HepG2 (cell line): Measurements from ENCODE around the gene APLF. TPM values are rescaled to one million over a fixed set of nuclear protein-coding genes. Genes with fewer than 3 reads are reported as not detected.

Experiments used
- ATAC-seq: fragments of 200-7000 bp; cut with Tn5 transposase; 3 replicates; pipeline ENCODE4 v1.9.1; 2020; ENCODE audit warnings: mild to moderate bottlenecking, moderate library complexity
- BruUV-seq: library from RNA; stranded (reverse); fragments of 400-500 nt; replicated peaks from 2 replicates; lab custom pipeline; 2021; lab: Mats Ljungman, UMichigan
- CTCF ChIA-PET: fragments of 300-600 bp; formaldehyde crosslinking; extraction: SDS; loops from one replicate; lab custom pipeline; 2021; ENCODE audit warnings: low total read pairs, inconsistent platforms, low intra/inter-chr PET ratio; lab: Yijun Ruan, JAX
- POLR2A ChIA-PET: fragments of 350-600 bp; sonication (Branson Sonifier 250); formaldehyde crosslinking; loops from one replicate; lab custom pipeline; 2020; ENCODE audit warnings: antibody characterized with exemption, inconsistent platforms; lab: Yijun Ruan, JAX
- DNase-seq: peaks from one replicate; pipeline ENCODE4 v3.0.0-alpha.2; 2015; ENCODE audit warnings: low spot score
- FAIRE-seq: peaks from 3 replicates; lab custom pipeline; 2011; peaks lifted over from hg19 to GRCh38; lab: Jason Lieb, UNC
- H2AFZ ChIP-seq: one replicate; pipeline ENCODE4 v1.6.1; 2011; ENCODE audit warnings: low read length, inconsistent platforms
- H3K27ac ChIP-seq: fragments of 300-600 bp; 3 replicates; pipeline ENCODE4 v1.8.0; 2011; ENCODE audit warnings: mixed run types, mild to moderate bottlenecking, mixed read lengths, low read length, inconsistent platforms; ENCODE audit not compliant: insufficient read depth; ENCODE audit errors: extremely low read length
- H3K27me3 ChIP-seq, 2 experiments: fragments of 200-600 bp in 1 of 2; 2 replicates in 1 of 2; 3 replicates in 1 of 2; pipeline versions ENCODE4 v1.6.0 to v1.8.0; 2011; ENCODE audit warnings: low read length in 2 of 2, mild to moderate bottlenecking in 2 of 2, moderate library complexity in 2 of 2, inconsistent platforms in 1 of 2; ENCODE audit not compliant: insufficient read depth in 2 of 2, control insufficient read depth in 1 of 2
- H3K36me3 ChIP-seq, 2 experiments: fragments of 200-600 bp in 1 of 2; replicated peaks in 1 of 2; 2 replicates in 1 of 2; 3 replicates in 1 of 2; pipeline versions ENCODE4 v1.5.1 to v1.8.0; 2011; ENCODE audit warnings: low read length in 2 of 2, inconsistent platforms in 1 of 2; ENCODE audit not compliant: insufficient read depth in 2 of 2, control insufficient read depth in 1 of 2
- H3K4me1 ChIP-seq: 2 replicates; pipeline ENCODE4 v1.5.1; 2012; ENCODE audit warnings: low read length, inconsistent platforms; ENCODE audit not compliant: insufficient read depth
- H3K4me2 ChIP-seq: 2 replicates; pipeline ENCODE4 v1.6.0; 2011; ENCODE audit warnings: low read depth, low read length, inconsistent platforms
- H3K4me3 ChIP-seq, 3 experiments: fragments of 200-600 bp in 1 of 3; sonication (generic), shearing (Covaris generic) in 1 of 3; replicated peaks in 1 of 3; 2 replicates each; pipeline ENCODE4 v1.5.1; 2011 to 2016; ENCODE audit warnings: low read length in 3 of 3, inconsistent platforms in 2 of 3, low read depth in 2 of 3, mild to moderate bottlenecking in 2 of 3, control low read depth in 1 of 3, mixed read lengths in 1 of 3; ENCODE audit not compliant: insufficient read depth in 1 of 3
- H3K79me2 ChIP-seq: one replicate; pipeline ENCODE4 v1.6.1; 2011; ENCODE audit warnings: low read length, inconsistent platforms; ENCODE audit not compliant: insufficient read depth
- H3K9ac ChIP-seq: 2 replicates; pipeline ENCODE4 v1.6.0; 2011; ENCODE audit warnings: mild to moderate bottlenecking, low read depth, low read length, inconsistent platforms; ENCODE audit not compliant: insufficient read depth
- H3K9me3 ChIP-seq: 2 replicates; pipeline ENCODE4 v1.5.1; 2012; ENCODE audit warnings: mild to moderate bottlenecking, low read length
- H4K20me1 ChIP-seq: 2 replicates; pipeline ENCODE4 v1.6.0; 2011; ENCODE audit warnings: inconsistent platforms, mild to moderate bottlenecking, low read length, moderate library complexity; ENCODE audit not compliant: insufficient read depth
- GLMP ChIP-seq: sonication (generic); formaldehyde crosslinking; IDR thresholded peaks from 2 replicates; pipeline ENCODE4 v1.9.0; 2021; ENCODE audit warnings: missing genetic modification reagents, mild to moderate bottlenecking, borderline replicate concordance
- HOXD1 ChIP-seq: sonication (generic); formaldehyde crosslinking; IDR thresholded peaks from 2 replicates; pipeline ENCODE4 v1.5.0; 2020; ENCODE audit warnings: missing genetic modification reagents
- MXD4 ChIP-seq: IDR thresholded peaks from 2 replicates; pipeline ENCODE4 v1.6.1; 2016; ENCODE audit warnings: mild to moderate bottlenecking, missing biosample characterization, missing genetic modification reagents
- NFIC ChIP-seq: IDR thresholded peaks from 2 replicates; pipeline ENCODE4 v1.6.1; 2012; ENCODE audit warnings: mild to moderate bottlenecking, low read length, inconsistent platforms
- RAD51 ChIP-seq: fragments of 450-650 bp; IDR thresholded peaks from 2 replicates; pipeline ENCODE4 v1.6.1; 2016; ENCODE audit warnings: borderline replicate concordance
- SRSF4 ChIP-seq: fragments of 200-400 bp; formaldehyde crosslinking; IDR thresholded peaks from one replicate; pipeline ENCODE4 v1.6.1; 2018; ENCODE audit warnings: mild to moderate bottlenecking, low read depth, low read length, moderate library complexity; ENCODE audit not compliant: poor library complexity, severe bottlenecking
- ZFY ChIP-seq: sonication (generic); formaldehyde crosslinking; IDR thresholded peaks from 2 replicates; pipeline ENCODE4 v1.4.0; 2020; ENCODE audit warnings: missing genetic modification reagents
- ZNF598 ChIP-seq: sonication (generic); formaldehyde crosslinking; IDR thresholded peaks from 2 replicates; pipeline ENCODE4 v1.5.1; 2020; ENCODE audit warnings: mild to moderate bottlenecking, missing genetic modification reagents, borderline replicate concordance
- ZNF768 ChIP-seq: sonication (generic); formaldehyde crosslinking; IDR thresholded peaks from 2 replicates; pipeline ENCODE4 v1.4.0; 2020; ENCODE audit warnings: missing genetic modification reagents
- WGBS: methylation state at CpG from one replicate; pipeline ENCODE4 v1.1.6; 2017; ENCODE audit warnings: low lambda C conversion rate; 5-methylcytosine and 5-hydroxymethylcytosine counted together
- in situ Hi-C: cut with HindIII; loops from 2 replicates; pipeline ENCODE4 v1.10.0; 2017; ENCODE audit warnings: low pct_unique_long_range_greater_than_20kb; ENCODE audit not compliant: extremely low pct_ligation_motif_present
- intact Hi-C: fragments of 100-400 bp; cut with micrococcal nuclease; formaldehyde crosslinking; loops from one replicate; pipeline ENCODE4 v1.10.0; 2022; ENCODE audit not compliant: unreplicated experiment
- polyA plus RNA-seq, 8 experiments: library from polyadenylated mRNA; depleted of rRNA in 3 of 8; stranded (reverse) in 7 of 8; unstranded in 1 of 8; fragments of >200 nt; fragmentation: Illumina TruSeq in 4 of 8; extraction: Trizol in 4 of 8; gene quantifications; 2 replicates each; pipeline versions ENCODE4 v1.2.1 to v1.2.3, GENCODE V29; 2011 to 2016; ENCODE audit warnings: low read depth in 4 of 8, missing spikeins in 1 of 8, mixed read lengths in 1 of 8; ENCODE audit not compliant: insufficient read depth in 1 of 8
- total RNA-seq, 5 experiments: library from RNA; depleted of rRNA; stranded (reverse); fragments of >200 nt; fragmentation: Illumina TruSeq; extraction: Trizol; gene quantifications; 2 replicates each; pipeline ENCODE4 v1.2.3, GENCODE V29; 2016; ENCODE audit warnings: low read depth in 1 of 5
- TF ChIP-seq, protein P1 (sequence below): sonication (generic); formaldehyde crosslinking; IDR thresholded peaks from 2 replicates; pipeline ENCODE4 v1.5.0; 2020; ENCODE audit warnings: mild to moderate bottlenecking, missing genetic modification reagents, borderline replicate concordance

Gene APLF
- total and polyA plus RNA-seq, 2 of the 13 experiments (the other 11 are each of a cell fraction or from before 2014, with no cell fraction given): 0.45 to 2.2 TPM

DNA sequence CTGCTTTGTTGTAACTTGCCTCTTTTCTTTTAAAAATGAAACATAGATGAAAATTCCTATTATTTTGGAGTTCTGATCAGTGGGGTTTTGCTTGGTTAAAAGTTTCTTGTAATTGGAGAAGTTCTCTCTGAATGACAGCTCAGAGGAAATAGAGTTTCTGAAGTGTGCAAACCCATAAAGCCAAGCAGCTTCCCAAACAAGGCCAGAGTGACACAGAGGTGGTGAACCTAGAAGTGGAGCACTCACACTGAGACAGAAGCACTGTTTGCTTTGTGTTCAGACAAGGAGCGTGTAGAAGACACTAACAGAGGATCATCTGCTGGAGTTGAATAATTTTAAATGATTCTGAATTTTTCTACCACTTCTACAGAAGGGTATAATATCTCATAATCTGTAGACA, 49.5 kb upstream of the APLF start (continued):
- TF ChIP-seq NFIC (no peak), HOXD1 (no peak)
- TF ChIP-seq, protein P1, sequence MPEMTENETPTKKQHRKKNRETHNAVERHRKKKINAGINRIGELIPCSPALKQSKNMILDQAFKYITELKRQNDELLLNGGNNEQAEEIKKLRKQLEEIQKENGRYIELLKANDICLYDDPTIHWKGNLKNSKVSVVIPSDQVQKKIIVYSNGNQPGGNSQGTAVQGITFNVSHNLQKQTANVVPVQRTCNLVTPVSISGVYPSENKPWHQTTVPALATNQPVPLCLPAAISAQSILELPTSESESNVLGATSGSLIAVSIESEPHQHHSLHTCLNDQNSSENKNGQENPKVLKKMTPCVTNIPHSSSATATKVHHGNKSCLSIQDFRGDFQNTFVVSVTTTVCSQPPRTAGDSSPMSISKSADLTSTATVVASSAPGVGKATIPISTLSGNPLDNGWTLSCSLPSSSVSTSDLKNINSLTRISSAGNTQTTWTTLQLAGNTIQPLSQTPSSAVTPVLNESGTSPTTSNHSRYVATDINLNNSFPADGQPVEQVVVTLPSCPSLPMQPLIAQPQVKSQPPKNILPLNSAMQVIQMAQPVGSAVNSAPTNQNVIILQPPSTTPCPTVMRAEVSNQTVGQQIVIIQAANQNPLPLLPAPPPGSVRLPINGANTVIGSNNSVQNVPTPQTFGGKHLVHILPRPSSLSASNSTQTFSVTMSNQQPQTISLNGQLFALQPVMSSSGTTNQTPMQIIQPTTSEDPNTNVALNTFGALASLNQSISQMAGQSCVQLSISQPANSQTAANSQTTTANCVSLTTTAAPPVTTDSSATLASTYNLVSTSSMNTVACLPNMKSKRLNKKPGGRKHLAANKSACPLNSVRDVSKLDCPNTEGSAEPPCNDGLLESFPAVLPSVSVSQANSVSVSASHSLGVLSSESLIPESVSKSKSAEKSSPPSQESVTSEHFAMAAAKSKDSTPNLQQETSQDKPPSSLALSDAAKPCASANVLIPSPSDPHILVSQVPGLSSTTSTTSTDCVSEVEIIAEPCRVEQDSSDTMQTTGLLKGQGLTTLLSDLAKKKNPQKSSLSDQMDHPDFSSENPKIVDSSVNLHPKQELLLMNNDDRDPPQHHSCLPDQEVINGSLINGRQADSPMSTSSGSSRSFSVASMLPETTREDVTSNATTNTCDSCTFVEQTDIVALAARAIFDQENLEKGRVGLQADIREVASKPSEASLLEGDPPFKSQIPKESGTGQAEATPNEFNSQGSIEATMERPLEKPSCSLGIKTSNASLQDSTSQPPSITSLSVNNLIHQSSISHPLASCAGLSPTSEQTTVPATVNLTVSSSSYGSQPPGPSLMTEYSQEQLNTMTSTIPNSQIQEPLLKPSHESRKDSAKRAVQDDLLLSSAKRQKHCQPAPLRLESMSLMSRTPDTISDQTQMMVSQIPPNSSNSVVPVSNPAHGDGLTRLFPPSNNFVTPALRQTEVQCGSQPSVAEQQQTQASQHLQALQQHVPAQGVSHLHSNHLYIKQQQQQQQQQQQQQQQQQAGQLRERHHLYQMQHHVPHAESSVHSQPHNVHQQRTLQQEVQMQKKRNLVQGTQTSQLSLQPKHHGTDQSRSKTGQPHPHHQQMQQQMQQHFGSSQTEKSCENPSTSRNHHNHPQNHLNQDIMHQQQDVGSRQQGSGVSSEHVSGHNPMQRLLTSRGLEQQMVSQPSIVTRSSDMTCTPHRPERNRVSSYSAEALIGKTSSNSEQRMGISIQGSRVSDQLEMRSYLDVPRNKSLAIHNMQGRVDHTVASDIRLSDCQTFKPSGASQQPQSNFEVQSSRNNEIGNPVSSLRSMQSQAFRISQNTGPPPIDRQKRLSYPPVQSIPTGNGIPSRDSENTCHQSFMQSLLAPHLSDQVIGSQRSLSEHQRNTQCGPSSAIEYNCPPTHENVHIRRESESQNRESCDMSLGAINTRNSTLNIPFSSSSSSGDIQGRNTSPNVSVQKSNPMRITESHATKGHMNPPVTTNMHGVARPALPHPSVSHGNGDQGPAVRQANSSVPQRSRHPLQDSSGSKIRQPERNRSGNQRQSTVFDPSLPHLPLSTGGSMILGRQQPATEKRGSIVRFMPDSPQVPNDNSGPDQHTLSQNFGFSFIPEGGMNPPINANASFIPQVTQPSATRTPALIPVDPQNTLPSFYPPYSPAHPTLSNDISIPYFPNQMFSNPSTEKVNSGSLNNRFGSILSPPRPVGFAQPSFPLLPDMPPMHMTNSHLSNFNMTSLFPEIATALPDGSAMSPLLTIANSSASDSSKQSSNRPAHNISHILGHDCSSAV: no peak

GRCh38 chr2:68418419-68418818, 49.0 kb upstream of the APLF start:
- in situ Hi-C loops: no loop called here
- Histone ChIP-seq H2AFZ (no peak overlapping the region), H3K4me3 (no peak overlapping the region), H3K79me2 (no peaks in the 10 kb centered on the region), H3K4me2 (no peak overlapping the region), H3K27ac (no peak overlapping the region), H3K36me3 (no peaks in the 10 kb centered on the region), H4K20me1 (no peaks in the 10 kb centered on the region), H3K4me1 (no peaks in the 10 kb centered on the region), H3K9ac (no peak overlapping the region), H3K27me3 (peaks cover 0 to 27% of the 10 kb centered on the region in 2 experiments; a peak in 3 of 5 replicates), H3K9me3 (no peaks in the 10 kb centered on the region)
- BruUV-seq: no TSS peak
- DNase-seq (no peak), FAIRE-seq (no peak), ATAC-seq (no peak)
- POLR2A ChIA-PET: no interaction called here
- 0% methylated on average over 1 of the region's 1 CpG for WGBS
- CTCF ChIA-PET: no interaction called here
- intact Hi-C loops: no loop called here
- TF ChIP-seq ZFY (no peak), MXD4 (CRISPR knock-in tag) (no peak), SRSF4 (no peak), ZNF598 (CRISPR knock-in tag) (no peak), GLMP (CRISPR knock-in tag) (no peak), ZNF768 (no peak), RAD51 (no peak)
